ENCODE measurements around the gene LGALSL. TPM values are rescaled to one million over a fixed set of nuclear protein-coding genes. Genes with fewer than 3 reads are reported as not detected.
"Not testable (repeated sequence)": the region's sequence is repeated elsewhere in the genome, so short reads cannot be mapped to it uniquely, and the experiment has no call there.

The LGALSL gene
- total RNA-seq, 1 donor from 2014 or later: 2.3 TPM

- no peak for DNase-seq (ENCODE audit: low read depth in 2 of 2)
Observed at GRCh38 chr2:64442801-64443429, 11.0 kb upstream of the LGALSL start.

GRCh38 chr2:64445970-64446369 is 8.0 kb upstream of the LGALSL start:
- DNase-seq (ENCODE audit: low read depth in 2 of 2): not testable (repeated sequence)

GRCh38 chr2:64447317-64448040 is 6.5 kb upstream of the LGALSL start:
- DNase-seq (ENCODE audit: low read depth in 2 of 2): peak; percentile 13 to 72

GRCh38 chr2:64448041-64448426 is 5.9 kb upstream of the LGALSL start:
- DNase-seq (ENCODE audit: low read depth in 2 of 2): no peak

GRCh38 chr2:64451051-64451450 is 2.9 kb upstream of the LGALSL start:
- no peak for DNase-seq (ENCODE audit: low read depth in 2 of 2)

GRCh38 chr2:64454386-64455332 is 697 bp downstream of the LGALSL start:
- DNase-seq (ENCODE audit: low read depth in 2 of 2): peak; percentile 12 to 69

GRCh38 chr2:64455545-64455944 is 1.6 kb downstream of the LGALSL start:
- no peak for DNase-seq (ENCODE audit: low read depth in 2 of 2)

GRCh38 chr2:64456293-64456692 is 2.3 kb downstream of the LGALSL start:
- DNase-seq (ENCODE audit: low read depth in 2 of 2): no peak

- no peak for DNase-seq (ENCODE audit: low read depth in 2 of 2)
Observed at GRCh38 chr2:64457524-64457923, 3.6 kb downstream of the LGALSL start.

GRCh38 chr2:64459575-64459974 is 5.6 kb downstream of the LGALSL start:
- no peak for DNase-seq (ENCODE audit: low read depth in 2 of 2)

- no peak for DNase-seq (ENCODE audit: low read depth in 2 of 2)
Observed at GRCh38 chr2:64460330-64460729, 6.4 kb downstream of the LGALSL start.

GRCh38 chr2:64461271-64462058 is 7.5 kb downstream of the LGALSL start:
- no peak for DNase-seq (ENCODE audit: low read depth in 2 of 2)

- DNase-seq (ENCODE audit: low read depth in 2 of 2): no peak
Observed at GRCh38 chr2:64462171-64462570, 8.2 kb downstream of the LGALSL start.

GRCh38 chr2:64462940-64463700 is 9.2 kb downstream of the LGALSL start:
- no peak for DNase-seq (ENCODE audit: low read depth in 2 of 2)

GRCh38 chr2:64463781-64464180 is 9.8 kb downstream of the LGALSL start:
- no peak for DNase-seq (ENCODE audit: low read depth in 2 of 2)

GRCh38 chr2:64466478-64467085 is 12.6 kb downstream of the LGALSL start:
- DNase-seq (ENCODE audit: low read depth in 2 of 2): no peak

GRCh38 chr2:64467096-64467843 is 13.3 kb downstream of the LGALSL start:
- no peak for DNase-seq (ENCODE audit: low read depth in 2 of 2)

- DNase-seq (ENCODE audit: low read depth in 2 of 2): no peak
Observed at GRCh38 chr2:64469261-64469660, 15.3 kb downstream of the LGALSL start.

GRCh38 chr2:64470071-64470470 is 16.1 kb downstream of the LGALSL start:
- DNase-seq (ENCODE audit: low read depth in 2 of 2): no peak

All from dermis microvascular lymphatic vessel endothelial cell (primary cell).